ENCODE results near the gene RNF151.

Gene RNF151

GRCh38 chr16:1932050-1933028 is 34.3 kb upstream of the RNF151 start:
- Histone ChIP-seq H3K36me3 (replicated peaks; ENCODE audit: low read depth, low read length) (peaks cover 6% of the 10 kb centered on the region), H4K20me1 (ENCODE audit: insufficient read depth, low read length) (no peaks in the 10 kb centered on the region), H3K9me3 (ENCODE audit: insufficient read depth, low read length) (no peaks in the 10 kb centered on the region), H3K79me2 (ENCODE audit: low read length) (no peaks in the 10 kb centered on the region), H2AFZ (ENCODE audit: low read depth, low read length) (no peak overlapping the region), H3K4me1 (ENCODE audit: low read length) (peaks cover 8% of the 10 kb centered on the region; the same call in 1 of the 2 replicates), H3K4me2 (ENCODE audit: low read length) (no peak overlapping the region), H3K27me3 (ENCODE audit: low read depth, low read length) (no peaks in the 10 kb centered on the region), H3K27ac (ENCODE audit: low read length) (no peak overlapping the region), H3K4me3 (ENCODE audit: low read length) (no peak overlapping the region), H3K9ac (ENCODE audit: low read length) (no peak overlapping the region)
- TF ChIP-seq EZH2phosphoT487 (IDR thresholded peaks at IDR 0.05; ENCODE audit: low read depth) (no peak), CTCF (IDR thresholded peaks at IDR 0.05; ENCODE audit: low read depth, low read length) (no peak)

- H3K27me3 ChIP-seq (ENCODE audit: low read depth, low read length) = no peaks in the 10 kb centered on the region
- TF ChIP-seq EZH2phosphoT487 (IDR thresholded peaks at IDR 0.05; ENCODE audit: low read depth) (no peak), CTCF (IDR thresholded peaks at IDR 0.05; ENCODE audit: low read depth, low read length) (no peak)
- H3K4me3 ChIP-seq (ENCODE audit: low read length) = no peak overlapping the region
- peaks cover 11% of the 10 kb centered on the region for H3K36me3 ChIP-seq (replicated peaks; ENCODE audit: low read depth, low read length)
- H3K27ac ChIP-seq (ENCODE audit: low read length) = no peak overlapping the region
- no peaks in the 10 kb centered on the region for H3K9me3 ChIP-seq (ENCODE audit: insufficient read depth, low read length)
- no peaks in the 10 kb centered on the region for H4K20me1 ChIP-seq (ENCODE audit: insufficient read depth, low read length)
- H2AFZ ChIP-seq (ENCODE audit: low read depth, low read length) = no peak overlapping the region
- H3K4me1 ChIP-seq (ENCODE audit: low read length) = peaks cover 8% of the 10 kb centered on the region; the same call in 1 of the 2 replicates
- H3K9ac ChIP-seq (ENCODE audit: low read length) = no peak overlapping the region
- H3K4me2 ChIP-seq (ENCODE audit: low read length) = no peak overlapping the region
- H3K79me2 ChIP-seq (ENCODE audit: low read length) = no peaks in the 10 kb centered on the region
Measured at GRCh38 chr16:1933097-1933661, 33.5 kb upstream of the RNF151 start.

- peaks cover 19% of the 10 kb centered on the region for H3K4me1 ChIP-seq (ENCODE audit: low read length)
- H3K36me3 ChIP-seq (replicated peaks; ENCODE audit: low read depth, low read length) = peaks cover 32% of the 10 kb centered on the region
- no peak overlapping the region for H3K9ac ChIP-seq (ENCODE audit: low read length)
- no peak overlapping the region for H2AFZ ChIP-seq (ENCODE audit: low read depth, low read length)
- TF ChIP-seq CTCF (IDR thresholded peaks at IDR 0.05; ENCODE audit: low read depth, low read length) (no peak), EZH2phosphoT487 (IDR thresholded peaks at IDR 0.05; ENCODE audit: low read depth) (no peak)
- peaks cover 9% of the 10 kb centered on the region for H3K79me2 ChIP-seq (ENCODE audit: low read length)
- H3K27me3 ChIP-seq (ENCODE audit: low read depth, low read length) = no peaks in the 10 kb centered on the region
- H3K4me3 ChIP-seq (ENCODE audit: low read length) = no peak overlapping the region
- no peak overlapping the region for H3K4me2 ChIP-seq (ENCODE audit: low read length)
- no peaks in the 10 kb centered on the region for H3K9me3 ChIP-seq (ENCODE audit: insufficient read depth, low read length)
- H4K20me1 ChIP-seq (ENCODE audit: insufficient read depth, low read length) = peaks cover 15% of the 10 kb centered on the region
- no peak overlapping the region for H3K27ac ChIP-seq (ENCODE audit: low read length)
Measured at GRCh38 chr16:1936945-1937479, 29.6 kb upstream of the RNF151 start.

- H3K27me3 ChIP-seq (ENCODE audit: low read depth, low read length) = no peaks in the 10 kb centered on the region
- H3K36me3 ChIP-seq (replicated peaks; ENCODE audit: low read depth, low read length) = peaks cover 32% of the 10 kb centered on the region
- H3K27ac ChIP-seq (ENCODE audit: low read length) = no peak overlapping the region
- TF ChIP-seq EZH2phosphoT487 (IDR thresholded peaks at IDR 0.05; ENCODE audit: low read depth) = no peak
- no peak for TF ChIP-seq CTCF (IDR thresholded peaks at IDR 0.05; ENCODE audit: low read depth, low read length)
- no peak overlapping the region for H2AFZ ChIP-seq (ENCODE audit: low read depth, low read length)
- H3K79me2 ChIP-seq (ENCODE audit: low read length) = peaks cover 19% of the 10 kb centered on the region
- H3K4me2 ChIP-seq (ENCODE audit: low read length) = no peak overlapping the region
- no peaks in the 10 kb centered on the region for H3K9me3 ChIP-seq (ENCODE audit: insufficient read depth, low read length)
- no peak overlapping the region for H3K9ac ChIP-seq (ENCODE audit: low read length)
- no peak overlapping the region for H3K4me3 ChIP-seq (ENCODE audit: low read length)
- H3K4me1 ChIP-seq (ENCODE audit: low read length) = peaks cover 21% of the 10 kb centered on the region
- H4K20me1 ChIP-seq (ENCODE audit: insufficient read depth, low read length) = peaks cover 15% of the 10 kb centered on the region
Measured at GRCh38 chr16:1938316-1938715, 28.3 kb upstream of the RNF151 start.

All from OCI-LY3 (cell line).